Loucy (cell line): Measurements from ENCODE around the gene GRB2.

Experiments used
- EZH2phosphoT487 ChIP-seq: fragments of 200-600 bp; IDR thresholded peaks from 2 replicates; pipeline ENCODE4 v1.6.1; 2018; ENCODE audit warnings: antibody characterized with exemption, mild to moderate bottlenecking, moderate library complexity, borderline replicate concordance
- TF ChIP-seq, protein P1 (sequence below): fragments of 200-600 bp; sonication (generic); conservative IDR thresholded peaks from 2 replicates; pipeline ENCODE4 v1.5.1; 2014; ENCODE audit warnings: mild to moderate bottlenecking, antibody characterized with exemption, low read length

GRCh38 chr17:75353176-75353575 is 52.3 kb downstream of the GRB2 start:
- TF ChIP-seq, protein P1, sequence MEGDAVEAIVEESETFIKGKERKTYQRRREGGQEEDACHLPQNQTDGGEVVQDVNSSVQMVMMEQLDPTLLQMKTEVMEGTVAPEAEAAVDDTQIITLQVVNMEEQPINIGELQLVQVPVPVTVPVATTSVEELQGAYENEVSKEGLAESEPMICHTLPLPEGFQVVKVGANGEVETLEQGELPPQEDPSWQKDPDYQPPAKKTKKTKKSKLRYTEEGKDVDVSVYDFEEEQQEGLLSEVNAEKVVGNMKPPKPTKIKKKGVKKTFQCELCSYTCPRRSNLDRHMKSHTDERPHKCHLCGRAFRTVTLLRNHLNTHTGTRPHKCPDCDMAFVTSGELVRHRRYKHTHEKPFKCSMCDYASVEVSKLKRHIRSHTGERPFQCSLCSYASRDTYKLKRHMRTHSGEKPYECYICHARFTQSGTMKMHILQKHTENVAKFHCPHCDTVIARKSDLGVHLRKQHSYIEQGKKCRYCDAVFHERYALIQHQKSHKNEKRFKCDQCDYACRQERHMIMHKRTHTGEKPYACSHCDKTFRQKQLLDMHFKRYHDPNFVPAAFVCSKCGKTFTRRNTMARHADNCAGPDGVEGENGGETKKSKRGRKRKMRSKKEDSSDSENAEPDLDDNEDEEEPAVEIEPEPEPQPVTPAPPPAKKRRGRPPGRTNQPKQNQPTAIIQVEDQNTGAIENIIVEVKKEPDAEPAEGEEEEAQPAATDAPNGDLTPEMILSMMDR, result no peak
- no peak for TF ChIP-seq EZH2phosphoT487
